Endothelial cell of umbilical vein (primary cell): ENCODE results near the gene ZNF724. TPM values are rescaled to one million over a fixed set of nuclear protein-coding genes. Genes with fewer than 3 reads are reported as not detected.
A peak's percentile ranks its signal among the peaks of the same experiment; 100 is the strongest.

ENCODE experiments used
- Bru-seq: library from RNA; stranded (reverse); fragments of 400-500 nt; gene quantifications from one replicate; lab custom pipeline; 2021; lab: Mats Ljungman, UMichigan
- BruChase-seq, 2 experiments: library from RNA; stranded (reverse); fragments of 400-500 nt; gene quantifications; one replicate each; lab custom pipeline; 2021; lab: Mats Ljungman, UMichigan
- BruUV-seq: library from RNA; stranded (reverse); fragments of 400-500 nt; replicated peaks from 2 replicates; lab custom pipeline; 2021; lab: Mats Ljungman, UMichigan
- CTCF ChIA-PET: fragments of 300-600, 350-600 bp; sonication (Branson Sonifier 250); formaldehyde crosslinking; loops from one replicate; lab custom pipeline; 2021; ENCODE audit warnings: antibody characterized with exemption, inconsistent platforms; lab: Charles Lee
- POLR2A ChIA-PET: fragments of 300-600, 350-600 bp; sonication (Branson Sonifier 250); formaldehyde crosslinking; loops from one replicate; lab custom pipeline; 2021; ENCODE audit warnings: antibody characterized with exemption, inconsistent platforms; lab: Charles Lee
- DNase-seq: peaks from one replicate; pipeline ENCODE4 v3.0.0-alpha.2; 2011; ENCODE audit warnings: low read depth, low spot score
- FAIRE-seq: peaks from 2 replicates; lab custom pipeline; 2011; peaks lifted over from hg19 to GRCh38; lab: Jason Lieb, UNC
- H2AFZ ChIP-seq: 2 replicates; pipeline ENCODE4 v1.6.0; 2012; ENCODE audit warnings: low read depth, low read length, control low read depth, inconsistent platforms
- H3K27ac ChIP-seq: 2 replicates; pipeline ENCODE4 v1.5.1; 2011; ENCODE audit warnings: low read depth, mild to moderate bottlenecking, control low read depth, low read length, moderate library complexity; ENCODE audit not compliant: insufficient read depth
- H3K27me3 ChIP-seq, 2 experiments: 2 replicates each; pipeline versions ENCODE4 v1.6.0 to v1.6.1; 2011; ENCODE audit warnings: low read length in 2 of 2, mixed read lengths in 1 of 2; ENCODE audit not compliant: control insufficient read depth in 2 of 2, insufficient read depth in 2 of 2
- H3K36me3 ChIP-seq, 2 experiments: 2 replicates in 1 of 2; 3 replicates in 1 of 2; pipeline ENCODE4 v1.5.1; 2011; ENCODE audit warnings: low read length in 2 of 2, mild to moderate bottlenecking in 1 of 2, moderate library complexity in 1 of 2; ENCODE audit not compliant: control insufficient read depth in 2 of 2, insufficient read depth in 2 of 2; ENCODE audit errors: extremely low read depth in 1 of 2
- H3K4me1 ChIP-seq: 3 replicates; pipeline ENCODE4 v1.5.1; 2011; ENCODE audit warnings: mild to moderate bottlenecking, low read length; ENCODE audit not compliant: control insufficient read depth, insufficient read depth; ENCODE audit errors: extremely low read depth
- H3K4me2 ChIP-seq: 2 replicates; pipeline ENCODE4 v1.6.1; 2011; ENCODE audit warnings: low read length, control low read depth, mixed read lengths; ENCODE audit not compliant: insufficient read depth
- H3K4me3 ChIP-seq, 3 experiments: fragments of 200-600 bp in 1 of 3; sonication (generic), shearing (Covaris generic) in 1 of 3; replicated peaks in 1 of 3; 2 replicates each; pipeline ENCODE4 v1.5.1; 2011 to 2016; ENCODE audit warnings: control low read depth in 3 of 3, low read length in 3 of 3, mild to moderate bottlenecking in 2 of 3, inconsistent platforms in 1 of 3, low read depth in 1 of 3, moderate library complexity in 1 of 3; ENCODE audit not compliant: insufficient read depth in 1 of 3
- H3K79me2 ChIP-seq: 2 replicates; pipeline ENCODE4 v1.6.0; 2012; ENCODE audit warnings: low read length, inconsistent platforms; ENCODE audit not compliant: control insufficient read depth, insufficient read depth
- H3K9ac ChIP-seq: replicated peaks from 2 replicates; pipeline ENCODE3; 2011; ENCODE audit warnings: low read length, control low read depth; ENCODE audit not compliant: insufficient read depth; ENCODE audit errors: extremely low read depth
- H3K9me1 ChIP-seq: replicated peaks from 3 replicates; pipeline ENCODE4 v1.6.0; 2011; ENCODE audit warnings: mild to moderate bottlenecking, low read length; ENCODE audit not compliant: control insufficient read depth, insufficient read depth; ENCODE audit errors: extremely low read depth
- H3K9me3 ChIP-seq: replicated peaks from 2 replicates; pipeline ENCODE4 v1.5.1; 2012; ENCODE audit warnings: low read length, inconsistent platforms; ENCODE audit not compliant: control insufficient read depth, insufficient read depth
- H4K20me1 ChIP-seq: replicated peaks from 2 replicates; pipeline ENCODE3; 2011; ENCODE audit warnings: mild to moderate bottlenecking, low read length; ENCODE audit not compliant: control insufficient read depth, insufficient read depth; ENCODE audit errors: extremely low read depth
- CTCF ChIP-seq, 2 donors: IDR thresholded peaks; 1 replicate in 1 of 2; 2 replicates in 1 of 2; pipeline ENCODE4 v1.5.1; 2011; ENCODE audit warnings: low read length in 2 of 2, mild to moderate bottlenecking in 2 of 2, moderate library complexity in 2 of 2, control low read depth in 1 of 2, inconsistent platforms in 1 of 2, low read depth in 1 of 2; ENCODE audit not compliant: insufficient read depth in 1 of 2; ENCODE audit errors: extremely low read depth in 1 of 2
- EZH2 ChIP-seq: IDR thresholded peaks from 2 replicates; pipeline ENCODE4 v1.6.1; 2012; ENCODE audit warnings: borderline replicate concordance, low read depth, mild to moderate bottlenecking, moderate library complexity, low read length, inconsistent platforms; ENCODE audit not compliant: severe bottlenecking
- FOS ChIP-seq: IDR thresholded peaks from 2 replicates; pipeline ENCODE4 v1.6.1; 2011; ENCODE audit warnings: mild to moderate bottlenecking, low read length, moderate library complexity, borderline replicate concordance; ENCODE audit not compliant: insufficient read depth
- GATA2 ChIP-seq: IDR thresholded peaks from 2 replicates; pipeline ENCODE4 v1.7.0; 2011; ENCODE audit warnings: low read depth, mild to moderate bottlenecking, moderate library complexity, mixed read lengths, low read length; ENCODE audit not compliant: insufficient read length, insufficient read depth
- JUN ChIP-seq: IDR thresholded peaks from 2 replicates; pipeline ENCODE4 v1.6.1; 2011; ENCODE audit warnings: borderline replicate concordance, low read depth; ENCODE audit not compliant: insufficient read length, insufficient read depth
- MYC ChIP-seq: IDR thresholded peaks from one replicate; pipeline ENCODE4 v1.6.1; 2011; ENCODE audit warnings: mild to moderate bottlenecking, low read depth, low read length
- POLR2A ChIP-seq: IDR thresholded peaks from 2 replicates; pipeline ENCODE4 v1.6.1; 2012; ENCODE audit warnings: low read depth, mild to moderate bottlenecking, control low read depth, low read length
- POLR2AphosphoS5 ChIP-seq: IDR thresholded peaks from 2 replicates; pipeline ENCODE4 v1.6.1; 2012; ENCODE audit warnings: low read depth, mild to moderate bottlenecking, control low read depth, low read length, moderate library complexity; ENCODE audit not compliant: insufficient read depth
- dilution Hi-C: fragments of 300-500 bp; cut with MboI; formaldehyde crosslinking; loops from one replicate; pipeline ENCODE4 v1.15.0; 2019; ENCODE audit warnings: low sequenced_read_pairs; ENCODE audit not compliant: extremely low pct_ligation_motif_present
- intact Hi-C: fragments of 100-400 bp; cut with micrococcal nuclease; formaldehyde crosslinking; loops from one replicate; pipeline ENCODE4 v1.10.0; 2022
- long read RNA-seq: library from polyadenylated mRNA; stranded (forward); transcript quantifications from one replicate; pipeline ENCODE4 v2.0.0, GENCODE V29; 2021
- polyA minus RNA-seq, 3 experiments: library from RNA; depleted of rRNA, polyadenylated mRNA; stranded (reverse); fragments of >200 nt; gene quantifications; 1 replicate in 1 of 3; 2 replicates in 2 of 3; pipeline ENCODE4 v1.2.3, GENCODE V29; 2011
- polyA plus RNA-seq, 4 experiments: library from polyadenylated mRNA; depleted of rRNA in 3 of 4; stranded (reverse) in 3 of 4; unstranded in 1 of 4; fragments of >200 nt; gene quantifications; 2 replicates each; pipeline versions ENCODE4 v1.2.1 to v1.2.3, GENCODE V29; 2011 to 2012; ENCODE audit warnings: missing spikeins in 1 of 4
- total RNA-seq: library from RNA; stranded (reverse); gene quantifications from 2 replicates; pipeline ENCODE4 v1.2.3, GENCODE V29; 2021
- TF ChIP-seq, protein P1 (sequence below): IDR thresholded peaks from 2 replicates; pipeline ENCODE4 v1.6.1; 2011; ENCODE audit not compliant: insufficient read depth, insufficient read length

The ZNF724 gene
- total RNA-seq (5.0 and 6.0 TPM in 2 replicates), polyA plus RNA-seq (0.29 and 0.77 TPM in 2 replicates), polyA minus RNA-seq (4.3 and 8.5 TPM in 2 replicates), Bru-seq, nascent RNA (percentile 86 among the genes with signal in this experiment), BruChase-seq, experiment 1, labeled RNA remaining after a 6-hour chase (percentile 76 among the genes with signal in this experiment), BruChase-seq, experiment 2, labeled RNA remaining after a 2-hour chase (percentile 93 among the genes with signal in this experiment)
- polyA plus RNA-seq (2011; cell fraction: cytosol; rRNA removed) = 0.78 and 0.89 TPM in 2 replicates
- polyA plus RNA-seq (2011; cell fraction: nucleus; rRNA removed) = 1.4 TPM in 2 replicates
- 1.1 and 1.3 TPM in 2 replicates for polyA plus RNA-seq (2012)
- polyA minus RNA-seq (2011; cell fraction: cytosol; rRNA and poly(A)+ RNA removed) = not detected
- 3.1 and 3.8 TPM in 2 replicates for polyA minus RNA-seq (2011; cell fraction: nucleus; rRNA and poly(A)+ RNA removed)
- long read RNA-seq, partial matches to known transcripts = 0 of 2 reads
- long read RNA-seq, other reads (novel, unspliced or antisense) = 2 of 2 reads

DNA sequence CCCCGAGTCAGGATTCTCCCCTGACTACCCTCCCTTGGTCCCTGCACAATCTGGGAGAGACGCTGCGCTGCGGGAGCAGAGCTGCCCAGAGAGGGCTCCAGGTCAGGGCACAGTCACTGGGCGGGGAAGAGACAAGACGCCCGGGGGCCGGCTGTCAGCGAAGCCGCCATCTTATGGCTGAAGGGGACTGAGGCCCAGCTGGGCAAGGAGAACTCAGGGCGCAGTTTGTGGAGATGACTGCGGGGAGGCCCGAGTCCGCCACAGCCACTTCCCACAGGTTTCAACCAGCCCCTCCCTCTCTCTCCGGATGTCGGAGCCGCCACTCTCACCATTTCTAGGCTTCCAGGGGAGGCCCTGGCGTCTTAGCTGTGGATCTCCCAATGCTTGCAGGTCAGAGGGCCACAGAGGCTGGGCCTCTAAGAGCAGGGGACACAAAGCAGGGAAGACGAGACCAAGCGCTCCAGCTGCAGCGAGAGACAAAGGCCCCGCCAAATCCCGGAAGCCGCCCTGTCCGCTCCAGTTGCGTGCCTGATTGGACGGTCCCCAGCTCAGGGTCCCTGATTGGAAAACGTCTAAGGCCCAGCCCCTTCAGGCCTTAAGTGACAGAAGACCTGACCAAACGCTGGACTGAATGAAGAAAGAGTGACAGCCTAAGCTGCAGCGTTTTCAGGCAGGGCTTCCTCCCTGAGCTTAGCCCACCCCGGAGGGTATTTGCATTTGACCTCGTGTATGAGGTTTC lies at the start of gene ZNF724:
Gene ZNF724 (minus strand): TSS at position 484 of the 739 bp plus-strand sequence. CDS start 152 bp downstream, at position 332.
- H2AFZ ChIP-seq = peak within 1 kb of the TSS; percentile 91
- peak; percentile 94 for DNase-seq
- TSS peak; percentile 51 for BruUV-seq
- peak within 1 kb of the TSS; percentile 88 for H3K9ac ChIP-seq
- peak within 1 kb of the TSS; percentile 67 to 90 (median 84) for H3K4me3 ChIP-seq
- TF ChIP-seq FOS (no peak), POLR2A (no peak), POLR2AphosphoS5 (no peak), CTCF (IDR thresholded peaks at IDR 0.05; ENCODE audit: extremely low read depth in 1 of 2, insufficient read depth in 1 of 2, low read depth in 1 of 2, low read length in 2 of 2) (no peak), MYC (no peak), JUN (no peak), GATA2 (no peak), EZH2 (no peak)
- TF ChIP-seq, protein P1, sequence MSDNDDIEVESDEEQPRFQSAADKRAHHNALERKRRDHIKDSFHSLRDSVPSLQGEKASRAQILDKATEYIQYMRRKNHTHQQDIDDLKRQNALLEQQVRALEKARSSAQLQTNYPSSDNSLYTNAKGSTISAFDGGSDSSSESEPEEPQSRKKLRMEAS = no peak
- H3K27me3 ChIP-seq = no peaks in the 10 kb centered on the region
- H3K27ac ChIP-seq = peak within 1 kb of the TSS; percentile 46
- peak within 1 kb of the TSS; percentile 38 for H3K4me2 ChIP-seq
- peaks cover 12% of the 10 kb centered on the region for H3K79me2 ChIP-seq
- H3K4me1 ChIP-seq = no peaks in the 10 kb centered on the region
- H4K20me1 ChIP-seq = no peaks in the 10 kb centered on the region
- no peaks in the 10 kb centered on the region for H3K36me3 ChIP-seq
- dilution Hi-C loops (no loop called here), intact Hi-C loops (loop anchor here (1.0 to 5.0 kb wide), 3 partner anchors 23 to 145 kb away; partner anchors contain the start of genes ZNF730 and ZNF91)
- no peaks in the 10 kb centered on the region for H3K9me3 ChIP-seq
- POLR2A ChIA-PET = interaction anchor here (1.5 kb wide), 1 partner anchor 24 kb away, joined by 7 read pairs; no protein-coding TSS in a partner anchor
- CTCF ChIA-PET = no interaction called here
- H3K9me1 ChIP-seq = no peaks in the 10 kb centered on the region
- peak; percentile 95 for FAIRE-seq
